ENCODE measurements around the gene GALNT11. TPM values are rescaled to one million over a fixed set of nuclear protein-coding genes. Genes with fewer than 3 reads are reported as not detected.
"Not testable (repeated sequence)": the region's sequence is repeated elsewhere in the genome, so short reads cannot be mapped to it uniquely, and the experiment has no call there.

GALNT11 gene
- total and polyA plus RNA-seq, 9 donors, result 20.1 to 57.6 (median 34.3) TPM

GRCh38 chr7:152076940-152077933, 51.8 kb downstream of the GALNT11 start:
- no peak for DNase-seq
- H3K27ac ChIP-seq, result no peak overlapping the region
- H3K4me1 ChIP-seq (ENCODE audit: insufficient read depth), result peaks cover 5% of the 10 kb centered on the region
- H3K4me3 ChIP-seq, result no peak overlapping the region
- H3K27me3 ChIP-seq, result no peaks in the 10 kb centered on the region
- intact Hi-C loops (cut with DNase I), result no loop called here
- no peaks in the 10 kb centered on the region for H3K9me3 ChIP-seq
- no peak for TF ChIP-seq POLR2A (IDR thresholded peaks at IDR 0.05)
- TF ChIP-seq EP300 (IDR thresholded peaks at IDR 0.05), result no peak
- no peak for TF ChIP-seq CTCF (IDR thresholded peaks at IDR 0.05)
- WGBS, 3 donors, result 70 to 77% (median 74%) methylated on average over 8 of the region's 8 CpGs
- H3K36me3 ChIP-seq, result no peaks in the 10 kb centered on the region

GRCh38 chr7:152078025-152078424, 52.6 kb downstream of the GALNT11 start:
- WGBS, 3 donors, result 84 to 91% (median 88%) methylated on average over 6 of the region's 6 CpGs
- no peaks in the 10 kb centered on the region for H3K9me3 ChIP-seq
- no peak for TF ChIP-seq POLR2A (IDR thresholded peaks at IDR 0.05)
- no peak for TF ChIP-seq EP300 (IDR thresholded peaks at IDR 0.05)
- TF ChIP-seq CTCF (IDR thresholded peaks at IDR 0.05), result no peak
- no peaks in the 10 kb centered on the region for H3K27me3 ChIP-seq
- no peak overlapping the region for H3K4me3 ChIP-seq
- intact Hi-C loops (cut with DNase I), result no loop called here
- H3K36me3 ChIP-seq, result no peaks in the 10 kb centered on the region
- no peak overlapping the region for H3K27ac ChIP-seq
- DNase-seq, result no peak
- H3K4me1 ChIP-seq (ENCODE audit: insufficient read depth), result peaks cover 5% of the 10 kb centered on the region

GRCh38 chr7:152078786-152079185, 53.3 kb downstream of the GALNT11 start:
- no peaks in the 10 kb centered on the region for H3K9me3 ChIP-seq
- no peaks in the 10 kb centered on the region for H3K36me3 ChIP-seq
- 76 to 84% (median 81%) methylated on average over 3 of the region's 3 CpGs for WGBS, 3 donors
- peaks cover 5% of the 10 kb centered on the region for H3K4me1 ChIP-seq (ENCODE audit: insufficient read depth)
- no peak overlapping the region for H3K27ac ChIP-seq
- intact Hi-C loops (cut with DNase I), result no loop called here
- no peaks in the 10 kb centered on the region for H3K27me3 ChIP-seq
- no peak overlapping the region for H3K4me3 ChIP-seq
- DNase-seq, result no peak
- TF ChIP-seq EP300 (IDR thresholded peaks at IDR 0.05) (no peak), CTCF (IDR thresholded peaks at IDR 0.05) (no peak), POLR2A (IDR thresholded peaks at IDR 0.05) (no peak)

GRCh38 chr7:152081088-152081487, 55.6 kb downstream of the GALNT11 start:
- Histone ChIP-seq H3K36me3 (no peaks in the 10 kb centered on the region), H3K27ac (no peak overlapping the region), H3K27me3 (no peaks in the 10 kb centered on the region), H3K4me3 (no peak overlapping the region), H3K4me1 (ENCODE audit: insufficient read depth) (peaks cover 5% of the 10 kb centered on the region), H3K9me3 (no peaks in the 10 kb centered on the region)
- no peak for TF ChIP-seq CTCF (IDR thresholded peaks at IDR 0.05)
- no peak for TF ChIP-seq EP300 (IDR thresholded peaks at IDR 0.05)
- TF ChIP-seq POLR2A (IDR thresholded peaks at IDR 0.05), result no peak
- intact Hi-C loops (cut with DNase I), result no loop called here
- DNase-seq, result no peak
- 85 to 90% (median 88%) methylated on average over 4 of the region's 4 CpGs for WGBS, 3 donors

GRCh38 chr7:152082073-152082721, 56.7 kb downstream of the GALNT11 start:
- WGBS, 3 donors, result 87 to 89% (median 88%) methylated on average over 6 of the region's 6 CpGs
- H3K36me3 ChIP-seq; H3K27ac ChIP-seq; H3K4me3 ChIP-seq; DNase-seq; H3K27me3 ChIP-seq; intact Hi-C loops (cut with DNase I); H3K4me1 ChIP-seq (ENCODE audit: insufficient read depth); H3K9me3 ChIP-seq: not testable (repeated sequence)
